H1 (cell line): Measurements from ENCODE around the gene ETS1. TPM values are rescaled to one million over a fixed set of nuclear protein-coding genes. Genes with fewer than 3 reads are reported as not detected.

Experiments used
- CBX8 ChIP-seq: fragments of 300-800, 300-1000 bp; sonication (generic); IDR thresholded peaks from 2 replicates; pipeline ENCODE4 v1.7.1; 2016; ENCODE audit warnings: low read depth, low read length, borderline replicate concordance
- CEBPB ChIP-seq: IDR thresholded peaks from 2 replicates; pipeline ENCODE4 v1.6.1; 2012; ENCODE audit warnings: low read depth, low read length
- NRF1 ChIP-seq: IDR thresholded peaks from 2 replicates; pipeline ENCODE4 v1.6.1; 2011; ENCODE audit warnings: mild to moderate bottlenecking, low read depth, low read length, improper control_type of control experiment
- POLR2AphosphoS5 ChIP-seq: IDR thresholded peaks from 2 replicates; pipeline ENCODE4 v1.6.1; 2011; ENCODE audit warnings: low read depth, low read length
- SIRT6 ChIP-seq: IDR thresholded peaks from one replicate; pipeline ENCODE4 v1.7.1; 2012; ENCODE audit warnings: low read length, inconsistent platforms
- SP4 ChIP-seq: IDR thresholded peaks from 2 replicates; pipeline ENCODE4 v1.6.1; 2012; ENCODE audit warnings: low read length, inconsistent platforms
- polyA plus RNA-seq, 7 experiments: library from polyadenylated mRNA; depleted of rRNA in 3 of 7; stranded (reverse) in 5 of 7; unstranded in 2 of 7; fragments of >200 nt in 5 of 7; fragments of 200-250 nt in 2 of 7; gene quantifications; 1 replicate in 5 of 7; 2 replicates in 1 of 7; 4 replicates in 1 of 7; pipeline versions ENCODE4 v1.2.1 to v1.2.3, GENCODE V29; 2011 to 2013; ENCODE audit warnings: missing spikeins in 2 of 7, mixed read lengths in 2 of 7
- total RNA-seq: library from RNA; stranded (reverse); fragmentation: NEBNext Ultra II Directional; extraction: Animal tissue kit (Norgen Biotek cat#: 25700); gene quantifications from 2 replicates; pipeline ENCODE4 v1.2.1, GENCODE V29; 2021

Gene ETS1
- total and polyA plus RNA-seq, 2 of the 8 experiments (the other 6 are each of a cell fraction or from before 2014, with no cell fraction given): 10.0 to 35.3 TPM

DNA sequence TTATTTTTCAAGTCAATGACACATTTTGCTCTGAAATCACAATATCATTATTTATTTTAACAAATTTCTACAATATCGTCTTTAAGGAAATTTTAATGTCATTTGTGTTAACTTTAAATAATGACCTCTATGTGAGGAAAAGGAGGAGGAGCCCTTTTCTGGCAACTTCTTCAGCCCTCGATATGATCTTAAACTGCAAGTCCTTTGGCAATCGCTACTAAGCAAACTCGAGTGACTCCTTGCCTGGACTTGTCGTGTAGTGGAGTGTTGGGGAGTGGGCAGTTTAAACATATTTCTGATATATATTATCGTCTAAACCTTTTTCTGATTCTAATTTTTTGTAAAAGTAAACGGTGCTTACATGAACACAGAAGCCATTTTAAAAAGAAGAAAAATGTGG lies 16.7 kb downstream of the ETS1 start (continued):
- TF ChIP-seq POLR2AphosphoS5: no peak
- no peak for TF ChIP-seq SIRT6
- TF ChIP-seq CEBPB: no peak
- TF ChIP-seq CBX8: no peak
- TF ChIP-seq SP4: no peak
- no peak for TF ChIP-seq NRF1
